CD4-positive, alpha-beta T cell (primary cell): ENCODE results near the gene PPP1R13B. TPM values are rescaled to one million over a fixed set of nuclear protein-coding genes. Genes with fewer than 3 reads are reported as not detected.

ENCODE experiments used
- ATAC-seq: fragments of 200-7000 bp; cut with Tn5 transposase; one replicate; pipeline ENCODE4 v1.10.0; 2022; ENCODE audit warnings: mild to moderate bottlenecking; ENCODE audit not compliant: poor library complexity
- CTCF ChIA-PET: fragments of 350-600 bp; sonication (Branson Sonifier 250); formaldehyde crosslinking; loops from one replicate; lab custom pipeline; 2021; ENCODE audit warnings: antibody characterized with exemption, inconsistent platforms; lab: Charles Lee
- POLR2A ChIA-PET: fragments of 350-600 bp; sonication (Branson Sonifier 250); formaldehyde crosslinking; loops from one replicate; lab custom pipeline; 2021; ENCODE audit warnings: antibody characterized with exemption, inconsistent platforms; lab: Charles Lee
- DNase-seq, 14 experiments: peaks; one replicate each; pipeline ENCODE4 v3.0.0-alpha.2; 2013 to 2020; ENCODE audit warnings: mixed read lengths in 2 of 14
- H3K27ac ChIP-seq, 2 donors: one replicate each; pipeline versions ENCODE4 v1.5.1 to v1.7.0; 2013; ENCODE audit warnings: low read length in 2 of 2, low read depth in 1 of 2, mild to moderate bottlenecking in 1 of 2
- H3K27me3 ChIP-seq, 2 experiments: 1 replicate in 1 of 2; 2 replicates in 1 of 2; pipeline versions ENCODE4 v1.6.1 to v1.7.0; 2013; ENCODE audit warnings: low read length in 2 of 2, control low read depth in 1 of 2, mild to moderate bottlenecking in 1 of 2, moderate library complexity in 1 of 2; ENCODE audit not compliant: insufficient read depth in 2 of 2, control insufficient read depth in 1 of 2
- H3K36me3 ChIP-seq: one replicate; pipeline ENCODE4 v1.6.1; 2013; ENCODE audit warnings: low read length, control low read depth; ENCODE audit not compliant: insufficient read depth
- H3K4me1 ChIP-seq: one replicate; pipeline ENCODE4 v1.6.1; 2013; ENCODE audit warnings: low read length, control low read depth; ENCODE audit not compliant: insufficient read depth
- H3K4me3 ChIP-seq: one replicate; pipeline ENCODE4 v1.5.1; 2013; ENCODE audit warnings: mild to moderate bottlenecking, low read length, moderate library complexity
- H3K9me3 ChIP-seq, 2 experiments: 1 replicate in 1 of 2; 2 replicates in 1 of 2; pipeline versions ENCODE4 v1.6.1 to v1.7.0; 2013; ENCODE audit warnings: low read length in 2 of 2, mild to moderate bottlenecking in 2 of 2, control low read depth in 1 of 2, moderate library complexity in 1 of 2; ENCODE audit not compliant: control insufficient read depth in 1 of 2, insufficient read depth in 1 of 2
- H3K27ac Mint-ChIP-seq: one replicate; pipeline ENCODE4 v1.8.0; 2020; ENCODE audit warnings: mixed read lengths
- H3K27me3 Mint-ChIP-seq: one replicate; pipeline ENCODE4 v1.8.0; 2021; ENCODE audit warnings: mixed read lengths
- H3K36me3 Mint-ChIP-seq: one replicate; pipeline ENCODE4 v1.8.0; 2021; ENCODE audit warnings: low read depth, mixed read lengths
- H3K4me1 Mint-ChIP-seq: one replicate; pipeline ENCODE4 v1.8.0; 2021; ENCODE audit warnings: low read depth, mixed read lengths
- H3K4me3 Mint-ChIP-seq: one replicate; pipeline ENCODE4 v1.8.0; 2020; ENCODE audit warnings: mild to moderate bottlenecking, mixed read lengths
- H3K9me3 Mint-ChIP-seq: one replicate; pipeline ENCODE4 v1.8.0; 2020; ENCODE audit warnings: mixed read lengths
- CTCF ChIP-seq: fragments of 200-600 bp; IDR thresholded peaks from one replicate; pipeline ENCODE4 v1.8.0; 2022; ENCODE audit warnings: antibody characterized with exemption, mild to moderate bottlenecking
- intact Hi-C, 2 experiments: fragments of 100-400 bp; cut with DNase I in 1 of 2; cut with micrococcal nuclease in 1 of 2; formaldehyde crosslinking; loops; one replicate each; pipeline versions ENCODE4 v1.15.1 to v1.9.0; 2023 to 2025; cut with DNase I, micrococcal nuclease
- total RNA-seq, 174 experiments: library from RNA in 2 of 174; stranded (reverse) in 2 of 174; gene quantifications; one replicate each; pipeline ENCODE4 v1.2.3 and lab custom pipeline; 2021 to 2026

The PPP1R13B gene
- total RNA-seq, 2 experiments from 2014 or later = 14.3 to 14.4 TPM

- CTCF ChIA-PET = no interaction called here
- intact Hi-C loops = no loop called here
Observed at GRCh38 chr14:103684471-103684870, 162.9 kb downstream of the PPP1R13B start.

More at GRCh38 chr14:103684471-103684870, 162.9 kb downstream of the PPP1R13B start:
- no peaks in the 10 kb centered on the region for H3K9me3 Mint-ChIP-seq
- DNase-seq (no peak), ATAC-seq (no peak)
- no peaks in the 10 kb centered on the region for H3K27me3 Mint-ChIP-seq
- Histone ChIP-seq H3K36me3 (peaks cover 90% of the 10 kb centered on the region), H3K27ac (no peak overlapping the region), H3K9me3 (no peaks in the 10 kb centered on the region), H3K27me3 (no peaks in the 10 kb centered on the region), H3K4me1 (no peaks in the 10 kb centered on the region), H3K4me3 (no peak overlapping the region)
- H3K36me3 Mint-ChIP-seq = peaks cover 88% of the 10 kb centered on the region
- peaks cover 4% of the 10 kb centered on the region for H3K4me1 Mint-ChIP-seq
- TF ChIP-seq CTCF = no peak
- POLR2A ChIA-PET = no interaction called here
- no peak overlapping the region for H3K27ac Mint-ChIP-seq
- H3K4me3 Mint-ChIP-seq = no peak overlapping the region

Other genes starting within 250 kb of the PPP1R13B start
- gene KLC1, start 218.4 kb downstream of the PPP1R13B start, total RNA-seq = 100 to 1,000 TPM; 111 to 119 TPM
- gene XRCC3, start 132.1 kb downstream of the PPP1R13B start, total RNA-seq = 1 to 10 TPM; 4.6 to 4.8 TPM
- 1 to 10 TPM; 2.6 to 3.0 TPM for gene ZFYVE21, start 131.8 kb downstream of the PPP1R13B start, total RNA-seq
- under 1 TPM; 0.17 to 0.27 TPM for gene TDRD9, start 80.9 kb upstream of the PPP1R13B start, total RNA-seq
- not detected for gene RD3L, start 95.0 kb upstream of the PPP1R13B start, total RNA-seq
- gene ASPG, start 238.1 kb upstream of the PPP1R13B start, total RNA-seq = not detected